HCT116 (cell line): ENCODE data around the gene USP9X. TPM values are rescaled to one million over a fixed set of nuclear protein-coding genes. Genes with fewer than 3 reads are reported as not detected.

ENCODE experiments used
- ATAC-seq: fragments of 200-7000 bp; cut with Tn5 transposase; 2 replicates; pipeline ENCODE4 v1.9.1; 2020; ENCODE audit warnings: mild to moderate bottlenecking, moderate library complexity
- BruUV-seq: library from RNA; stranded (reverse); fragments of 400-500 nt; replicated peaks from 2 replicates; lab custom pipeline; 2021; lab: Mats Ljungman, UMichigan
- CTCF ChIA-PET: fragments of 300-600 bp; sonication (Branson Sonifier 250); formaldehyde crosslinking; loops from one replicate; lab custom pipeline; 2021; ENCODE audit warnings: antibody characterized with exemption; lab: Charles Lee
- POLR2A ChIA-PET: fragments of 300-600, 350-600 bp; sonication (Branson Sonifier 250); formaldehyde crosslinking; loops from one replicate; lab custom pipeline; 2021; ENCODE audit warnings: antibody characterized with exemption; lab: Charles Lee
- RAD21 ChIA-PET, 2 experiments: fragments of 300-600 bp; sonication (Branson Sonifier 250); formaldehyde crosslinking; loops; one replicate each; lab custom pipeline; 2023; ENCODE audit warnings: low total read pairs in 2 of 2; ENCODE audit not compliant: uncharacterized antibody in 2 of 2, unreplicated experiment in 2 of 2, low non-redundant PET in 1 of 2; lab: Charles Lee
- DNase-seq: peaks from one replicate; pipeline ENCODE4 v3.0.0-alpha.2; 2010; ENCODE audit warnings: low read depth, low spot score
- H2AFZ ChIP-seq: fragments of 200-600 bp; shearing (Covaris generic), sonication (generic); 2 replicates; pipeline ENCODE4 v1.6.1; 2017; ENCODE audit warnings: low read depth, mixed run types, mixed read lengths, antibody characterized with exemption, low read length; ENCODE audit not compliant: poor library complexity, severe bottlenecking
- H3K27ac ChIP-seq: 2 replicates; pipeline ENCODE4 v1.5.1; 2012; ENCODE audit warnings: low read depth, low read length
- H3K27me3 ChIP-seq: fragments of 200-600 bp; sonication (generic); 2 replicates; pipeline ENCODE4 v1.6.1; 2016; ENCODE audit warnings: mixed run types, low read length, mixed read lengths; ENCODE audit not compliant: insufficient read depth
- H3K36me3 ChIP-seq, 2 experiments: fragments of 200-500 bp in 1 of 2; fragments of 200-600 bp in 1 of 2; sonication (Bioruptor generic) in 1 of 2; sonication (generic) in 1 of 2; 2 replicates each; pipeline versions ENCODE4 v1.5.1 to v1.6.1; 2014 to 2016; ENCODE audit warnings: low read length in 2 of 2, inconsistent platforms in 1 of 2, mixed read lengths in 1 of 2, mixed run types in 1 of 2; ENCODE audit not compliant: insufficient read depth in 2 of 2, control insufficient read depth in 1 of 2
- H3K4me1 ChIP-seq, 2 experiments: fragments of 200-600 bp in 1 of 2; sonication (generic) in 1 of 2; 2 replicates each; pipeline versions ENCODE4 v1.5.1 to v1.6.1; 2012 to 2017; ENCODE audit warnings: low read length in 2 of 2, inconsistent platforms in 1 of 2, mild to moderate bottlenecking in 1 of 2, mixed read lengths in 1 of 2, mixed run types in 1 of 2, moderate library complexity in 1 of 2; ENCODE audit not compliant: insufficient read depth in 2 of 2, control insufficient read depth in 1 of 2
- H3K4me2 ChIP-seq: fragments of 200-600 bp; sonication (generic); 2 replicates; pipeline ENCODE4 v1.6.1; 2017; ENCODE audit warnings: mixed run types, low read length, mixed read lengths
- H3K4me3 ChIP-seq, 2 experiments: fragments of 200-600 bp in 1 of 2; sonication (generic) in 1 of 2; replicated peaks in 1 of 2; 2 replicates each; pipeline ENCODE4 v1.5.1; 2011 to 2016; ENCODE audit warnings: low read length in 2 of 2, control low read depth in 1 of 2, low read depth in 1 of 2, mild to moderate bottlenecking in 1 of 2, mixed read lengths in 1 of 2, mixed run types in 1 of 2
- H3K79me2 ChIP-seq: fragments of 200-600 bp; sonication (generic); 2 replicates; pipeline ENCODE4 v1.6.1; 2017; ENCODE audit warnings: mild to moderate bottlenecking, mixed run types, low read length, moderate library complexity, mixed read lengths; ENCODE audit not compliant: insufficient read depth
- H3K9ac ChIP-seq: fragments of 200-600 bp; sonication (generic); 2 replicates; pipeline ENCODE4 v1.6.1; 2016; ENCODE audit warnings: low read length, mixed read lengths
- H3K9me2 ChIP-seq: fragments of 200-600 bp; sonication (generic), shearing (Covaris generic); 2 replicates; pipeline ENCODE4 v1.6.1; 2017; ENCODE audit warnings: mixed run types, mild to moderate bottlenecking, moderate library complexity; ENCODE audit not compliant: insufficient read depth
- H3K9me3 ChIP-seq, 2 experiments: fragments of 200-500 bp in 1 of 2; fragments of 200-600 bp in 1 of 2; sonication (Bioruptor generic) in 1 of 2; sonication (generic) in 1 of 2; 2 replicates each; pipeline ENCODE4 v1.6.1; 2014 to 2017; ENCODE audit warnings: low read length in 2 of 2, mixed read lengths in 2 of 2, inconsistent platforms in 1 of 2, low read depth in 1 of 2, mild to moderate bottlenecking in 1 of 2, mixed run types in 1 of 2, moderate library complexity in 1 of 2; ENCODE audit not compliant: control insufficient read depth in 1 of 2, insufficient read depth in 1 of 2
- H4K20me1 ChIP-seq: fragments of 200-600 bp; sonication (generic), shearing (Covaris generic); 2 replicates; pipeline ENCODE4 v1.6.1; 2017; ENCODE audit warnings: mixed run types, mild to moderate bottlenecking, moderate library complexity; ENCODE audit not compliant: insufficient read depth
- ATF3 ChIP-seq: IDR thresholded peaks from 2 replicates; pipeline ENCODE4 v1.6.1; 2012
- CEBPB ChIP-seq: IDR thresholded peaks from 2 replicates; pipeline ENCODE4 v1.6.1; 2012; ENCODE audit warnings: low read depth
- CTCF ChIP-seq, 3 experiments: fragments of 200-600 bp in 1 of 3; sonication (generic) in 1 of 3; IDR thresholded peaks in 2 of 3; conservative IDR thresholded peaks in 1 of 3; 2 replicates each; pipeline ENCODE4 v1.5.1; 2012 to 2017; ENCODE audit warnings: low read depth in 2 of 3, low read length in 2 of 3, antibody characterized with exemption in 1 of 3, borderline replicate concordance in 1 of 3, control low read depth in 1 of 3, mild to moderate bottlenecking in 1 of 3, mixed read lengths in 1 of 3, mixed run types in 1 of 3, moderate library complexity in 1 of 3; ENCODE audit not compliant: insufficient read depth in 1 of 3
- EGR1 ChIP-seq: IDR thresholded peaks from 2 replicates; pipeline ENCODE4 v1.6.1; 2012; ENCODE audit warnings: low read depth
- EZH2phosphoT487 ChIP-seq: fragments of 200-600 bp; IDR thresholded peaks from 2 replicates; pipeline ENCODE4 v1.6.1; 2018; ENCODE audit warnings: antibody characterized with exemption, borderline replicate concordance
- FOSL1 ChIP-seq: IDR thresholded peaks from 2 replicates; pipeline ENCODE4 v1.6.1; 2012; ENCODE audit warnings: low read depth
- JUND ChIP-seq: IDR thresholded peaks from 2 replicates; pipeline ENCODE4 v1.6.1; 2012
- POLR2A ChIP-seq: IDR thresholded peaks from 2 replicates; pipeline ENCODE4 v1.7.0; 2011; ENCODE audit warnings: borderline replicate concordance; ENCODE audit not compliant: insufficient read depth, insufficient read length; ENCODE audit errors: extremely low read depth
- POLR2AphosphoS5 ChIP-seq: IDR thresholded peaks from 2 replicates; pipeline ENCODE4 v1.6.1; 2011; ENCODE audit warnings: mild to moderate bottlenecking, low read depth, low read length, moderate library complexity
- REST ChIP-seq: IDR thresholded peaks from 2 replicates; pipeline ENCODE4 v1.6.1; 2012; ENCODE audit warnings: low read depth
- ZBTB33 ChIP-seq: IDR thresholded peaks from 2 replicates; pipeline ENCODE4 v1.6.1; 2011; ENCODE audit warnings: mild to moderate bottlenecking, low read length, moderate library complexity; ENCODE audit not compliant: insufficient replicate concordance; ENCODE audit errors: extremely low read depth
- ZNF274 ChIP-seq: fragments of 200-500 bp; sonication (Bioruptor generic); IDR thresholded peaks from 2 replicates; pipeline ENCODE4 v1.6.1; 2014; ENCODE audit warnings: mild to moderate bottlenecking, low read depth, low read length, inconsistent platforms
- intact Hi-C: fragments of 100-400 bp; cut with micrococcal nuclease; formaldehyde crosslinking; loops from 2 replicates; pipeline ENCODE4 v1.10.0; 2022
- total RNA-seq: library from RNA; stranded (reverse); gene quantifications from one replicate; pipeline ENCODE4 v1.2.1, GENCODE V29; 2021; ENCODE audit not compliant: unreplicated experiment

The USP9X gene
- total RNA-seq, 1 experiment from 2014 or later = 52.4 TPM

- Histone ChIP-seq H3K9ac (no peak overlapping the region), H3K4me2 (no peak overlapping the region), H3K79me2 (peaks cover 96% of the 10 kb centered on the region), H3K9me3 (no peaks in the 10 kb centered on the region), H3K27ac (no peak overlapping the region), H4K20me1 (0 out of 2 replicates have a peak, but pooled peaks cover 10% of the 10 kb centered on the region), H3K4me1 (peaks cover 9 to 14% of the 10 kb centered on the region in 2 experiments), H3K9me2 (no peaks in the 10 kb centered on the region), H3K36me3 (no peaks in the 10 kb centered on the region), H3K4me3 (no peak overlapping the region), H2AFZ (no peak overlapping the region), H3K27me3 (no peaks in the 10 kb centered on the region)
- BruUV-seq = no TSS peak
- POLR2A ChIA-PET = no interaction called here
- intact Hi-C loops = no loop called here
- ATAC-seq (no peak), DNase-seq (no peak)
- TF ChIP-seq CTCF (IDR thresholded peaks at IDR 0.05 in 2 of 3, conservative IDR thresholded peaks at IDR 0.05 in 1 of 3; ENCODE audit: borderline replicate concordance in 1 of 3, insufficient read depth in 1 of 3, low read depth in 2 of 3, low read length in 2 of 3) (no peak), ZBTB33 (no peak), ATF3 (no peak), JUND (no peak), FOSL1 (no peak), POLR2AphosphoS5 (no peak), REST (no peak), POLR2A (no peak), EGR1 (no peak), CEBPB (no peak), ZNF274 (no peak), EZH2phosphoT487 (no peak)
- CTCF ChIA-PET = no interaction called here
- RAD21 ChIA-PET = no interaction called here
These were observed 23.4 kb downstream of the USP9X start for GRCh38 chrX:41108463-41109205.
